GM12873 (cell line): ENCODE measurements around the gene SCAMP3.

ENCODE experiments used
- CTCF ChIP-seq: IDR thresholded peaks from 2 replicates; pipeline ENCODE4 v1.5.1; 2012; ENCODE audit warnings: low read depth, mild to moderate bottlenecking, moderate library complexity, low read length, control low read depth; ENCODE audit not compliant: insufficient read depth; ENCODE audit errors: missing control alignments

Gene SCAMP3

GRCh38 chr1:155261852-155262673, at the start of gene SCAMP3:
Gene SCAMP3 (minus strand): TSS chr1:155262360. CDS start chr1:155262151, 209 bp downstream.
- no peak for TF ChIP-seq CTCF

- TF ChIP-seq CTCF: no peak
Measured at GRCh38 chr1:155309423-155310021, 47.4 kb upstream of the SCAMP3 start.

- no peak for TF ChIP-seq CTCF
Measured at GRCh38 chr1:155308493-155309422, 46.6 kb upstream of the SCAMP3 start, which contains the start of gene FDPS. Gene FDPS (plus strand): TSS chr1:155308866. CDS start chr1:155309790, 924 bp downstream.

GRCh38 chr1:155307247-155307740, 45.1 kb upstream of the SCAMP3 start:
- peak; percentile 48 for TF ChIP-seq CTCF

- no peak for TF ChIP-seq CTCF
Measured at GRCh38 chr1:155305881-155306391, 43.8 kb upstream of the SCAMP3 start.

- no peak for TF ChIP-seq CTCF
Measured at GRCh38 chr1:155304558-155305063, 42.5 kb upstream of the SCAMP3 start.
